A549 (cell line): ENCODE data around the gene TUBGCP5.

ENCODE experiments used
- CEBPB ChIP-seq, 2 experiments: fragments of >200 bp in 1 of 2; sonication (Bioruptor Twin) in 1 of 2; formaldehyde crosslinking in 1 of 2; IDR thresholded peaks; 2 replicates each; pipeline ENCODE4 v1.6.1; 2012 to 2016
- CTCF ChIP-seq: fragments of >200 bp; sonication (Bioruptor Twin); formaldehyde crosslinking; IDR thresholded peaks from 3 replicates; pipeline ENCODE4 v1.5.1; 2016
- RAD21 ChIP-seq, 2 experiments: fragments of >200 bp in 1 of 2; sonication (Bioruptor Twin) in 1 of 2; formaldehyde crosslinking in 1 of 2; IDR thresholded peaks in 1 of 2; conservative IDR thresholded peaks in 1 of 2; 2 replicates in 1 of 2; 3 replicates in 1 of 2; pipeline ENCODE4 v1.6.1; 2012 to 2018; ENCODE audit warnings: inconsistent platforms in 1 of 2
- TF ChIP-seq, protein P1 (sequence below): fragments of 200-600 bp; sonication (generic); IDR thresholded peaks from 2 replicates; pipeline ENCODE4 v1.6.1; 2016; ENCODE audit warnings: antibody characterized with exemption, mild to moderate bottlenecking, moderate library complexity

DNA sequence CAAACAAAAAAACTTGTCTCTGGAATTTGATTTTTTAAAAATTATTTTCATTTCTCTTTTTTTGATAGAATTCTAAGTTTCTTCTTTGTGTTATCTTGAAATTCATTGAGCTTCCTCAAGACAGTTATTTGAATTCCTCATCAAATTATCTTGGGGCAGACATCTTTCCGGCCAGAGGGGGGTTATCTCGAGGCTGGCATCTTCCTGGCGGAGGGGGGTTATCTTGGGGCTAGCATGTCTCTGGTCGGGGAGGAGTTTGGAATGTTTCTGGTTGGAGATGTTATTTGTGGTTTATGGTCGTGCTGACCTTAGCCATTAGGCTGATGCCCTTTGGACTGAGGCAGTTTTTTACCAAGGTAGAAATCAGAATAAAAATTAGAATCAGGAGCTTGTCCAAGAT, 15.9 kb upstream of the TUBGCP5 start:
- no peak for TF ChIP-seq CTCF
- TF ChIP-seq, protein P1, sequence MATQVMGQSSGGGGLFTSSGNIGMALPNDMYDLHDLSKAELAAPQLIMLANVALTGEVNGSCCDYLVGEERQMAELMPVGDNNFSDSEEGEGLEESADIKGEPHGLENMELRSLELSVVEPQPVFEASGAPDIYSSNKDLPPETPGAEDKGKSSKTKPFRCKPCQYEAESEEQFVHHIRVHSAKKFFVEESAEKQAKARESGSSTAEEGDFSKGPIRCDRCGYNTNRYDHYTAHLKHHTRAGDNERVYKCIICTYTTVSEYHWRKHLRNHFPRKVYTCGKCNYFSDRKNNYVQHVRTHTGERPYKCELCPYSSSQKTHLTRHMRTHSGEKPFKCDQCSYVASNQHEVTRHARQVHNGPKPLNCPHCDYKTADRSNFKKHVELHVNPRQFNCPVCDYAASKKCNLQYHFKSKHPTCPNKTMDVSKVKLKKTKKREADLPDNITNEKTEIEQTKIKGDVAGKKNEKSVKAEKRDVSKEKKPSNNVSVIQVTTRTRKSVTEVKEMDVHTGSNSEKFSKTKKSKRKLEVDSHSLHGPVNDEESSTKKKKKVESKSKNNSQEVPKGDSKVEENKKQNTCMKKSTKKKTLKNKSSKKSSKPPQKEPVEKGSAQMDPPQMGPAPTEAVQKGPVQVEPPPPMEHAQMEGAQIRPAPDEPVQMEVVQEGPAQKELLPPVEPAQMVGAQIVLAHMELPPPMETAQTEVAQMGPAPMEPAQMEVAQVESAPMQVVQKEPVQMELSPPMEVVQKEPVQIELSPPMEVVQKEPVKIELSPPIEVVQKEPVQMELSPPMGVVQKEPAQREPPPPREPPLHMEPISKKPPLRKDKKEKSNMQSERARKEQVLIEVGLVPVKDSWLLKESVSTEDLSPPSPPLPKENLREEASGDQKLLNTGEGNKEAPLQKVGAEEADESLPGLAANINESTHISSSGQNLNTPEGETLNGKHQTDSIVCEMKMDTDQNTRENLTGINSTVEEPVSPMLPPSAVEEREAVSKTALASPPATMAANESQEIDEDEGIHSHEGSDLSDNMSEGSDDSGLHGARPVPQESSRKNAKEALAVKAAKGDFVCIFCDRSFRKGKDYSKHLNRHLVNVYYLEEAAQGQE: no peak
- TF ChIP-seq CEBPB (IDR thresholded peaks at IDR 0.05): no peak
- TF ChIP-seq RAD21 (conservative IDR thresholded peaks at IDR 0.05 in 1 of 2, IDR thresholded peaks at IDR 0.05 in 1 of 2): no peak
